ENCODE data around the gene PPP4R1. TPM values are rescaled to one million over a fixed set of nuclear protein-coding genes. Genes with fewer than 3 reads are reported as not detected.

Gene PPP4R1
- total and polyA plus RNA-seq, 8 donors: 13.7 to 55.1 (median 34.8) TPM

DNA sequence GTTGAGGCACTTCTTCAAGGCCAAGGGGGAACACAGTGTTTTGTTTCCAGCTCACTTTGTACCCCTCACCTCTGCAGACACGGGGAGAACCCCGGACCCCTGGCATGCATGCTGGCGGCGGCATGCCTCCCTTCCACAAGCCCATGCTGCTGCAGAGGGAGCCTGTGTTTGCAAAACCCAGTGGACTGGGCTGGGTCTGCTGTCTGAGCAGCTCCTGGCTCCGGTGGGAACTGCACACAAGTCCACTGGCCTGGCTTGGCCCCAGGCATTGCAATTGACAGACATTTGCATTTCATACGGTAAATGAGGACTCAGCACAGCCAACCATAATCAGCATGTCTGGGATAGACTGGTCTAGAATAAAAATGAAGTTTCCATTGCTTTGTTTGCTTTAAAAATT is 76.7 kb downstream of the PPP4R1 start:
- DNase-seq (no peak), FAIRE-seq (no peak)

DNA sequence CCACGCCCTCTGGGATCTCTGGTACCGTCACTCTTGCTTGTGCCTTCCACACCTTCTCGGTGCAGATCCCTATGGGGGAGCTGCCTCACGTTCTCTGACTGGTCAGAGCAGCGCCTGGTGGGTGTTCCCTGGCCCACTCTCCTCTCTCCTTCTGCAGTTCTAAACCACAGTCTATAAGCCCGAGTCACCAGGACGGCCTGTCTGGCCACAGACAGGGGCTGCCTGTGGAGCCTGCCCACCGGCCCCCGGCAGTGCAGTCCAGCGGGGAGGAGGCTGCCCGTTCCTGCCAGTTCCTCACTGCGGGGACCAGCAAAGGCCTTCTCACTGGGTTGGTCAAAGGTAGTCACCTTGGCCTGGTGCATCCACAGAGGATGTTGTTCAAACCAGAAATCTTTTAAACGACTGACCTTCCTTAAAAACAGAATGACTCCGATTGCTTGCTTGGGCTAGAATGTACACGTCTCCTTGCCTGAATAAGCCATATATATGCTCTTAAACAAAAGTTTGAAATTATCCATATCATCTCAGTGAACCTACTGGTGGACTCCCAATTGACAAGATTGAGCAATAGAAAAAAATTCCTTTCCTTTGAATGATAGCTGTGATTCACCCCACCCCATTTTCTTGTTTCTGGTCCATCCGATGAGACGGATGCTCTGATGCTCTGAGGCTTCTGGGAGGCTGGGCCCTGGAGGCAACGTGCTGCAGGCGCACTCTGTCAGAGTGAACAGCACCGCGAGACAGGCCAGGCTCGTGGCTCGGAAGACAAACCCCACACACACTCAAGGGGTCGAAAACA is 77.8 kb downstream of the PPP4R1 start:
- no peaks in the 10 kb centered on the region for H3K9me3 ChIP-seq
- no peaks in the 10 kb centered on the region for H3K4me1 ChIP-seq
- no peak overlapping the region for H3K4me3 ChIP-seq
- no peaks in the 10 kb centered on the region for H3K27me3 ChIP-seq
- no peak for ATAC-seq
- WGBS, 2 donors: 94 to 95% methylated on average over 18 to 19 of the region's 24 CpGs
- intact Hi-C loops (cut with DNase I): no loop called here
- FAIRE-seq: no peak
- TF ChIP-seq, protein P1, sequence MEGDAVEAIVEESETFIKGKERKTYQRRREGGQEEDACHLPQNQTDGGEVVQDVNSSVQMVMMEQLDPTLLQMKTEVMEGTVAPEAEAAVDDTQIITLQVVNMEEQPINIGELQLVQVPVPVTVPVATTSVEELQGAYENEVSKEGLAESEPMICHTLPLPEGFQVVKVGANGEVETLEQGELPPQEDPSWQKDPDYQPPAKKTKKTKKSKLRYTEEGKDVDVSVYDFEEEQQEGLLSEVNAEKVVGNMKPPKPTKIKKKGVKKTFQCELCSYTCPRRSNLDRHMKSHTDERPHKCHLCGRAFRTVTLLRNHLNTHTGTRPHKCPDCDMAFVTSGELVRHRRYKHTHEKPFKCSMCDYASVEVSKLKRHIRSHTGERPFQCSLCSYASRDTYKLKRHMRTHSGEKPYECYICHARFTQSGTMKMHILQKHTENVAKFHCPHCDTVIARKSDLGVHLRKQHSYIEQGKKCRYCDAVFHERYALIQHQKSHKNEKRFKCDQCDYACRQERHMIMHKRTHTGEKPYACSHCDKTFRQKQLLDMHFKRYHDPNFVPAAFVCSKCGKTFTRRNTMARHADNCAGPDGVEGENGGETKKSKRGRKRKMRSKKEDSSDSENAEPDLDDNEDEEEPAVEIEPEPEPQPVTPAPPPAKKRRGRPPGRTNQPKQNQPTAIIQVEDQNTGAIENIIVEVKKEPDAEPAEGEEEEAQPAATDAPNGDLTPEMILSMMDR (IDR thresholded peaks at IDR 0.05): no peak
- no peak overlapping the region for H3K27ac ChIP-seq
- H3K36me3 ChIP-seq: peaks cover 0 to 32% (median 9%) of the 10 kb centered on the region in 3 donors
- DNase-seq: no peak

More for the DNA sequence above, 76.7 kb downstream of the PPP4R1 start:
- WGBS, 2 donors: 69 to 74% methylated on average over 6 of the region's 6 CpGs
- Histone ChIP-seq H3K27me3 (no peaks in the 10 kb centered on the region), H3K4me3 (no peak overlapping the region), H3K4me1 (no peaks in the 10 kb centered on the region), H3K27ac (no peak overlapping the region), H3K9me3 (no peaks in the 10 kb centered on the region), H3K36me3 (peaks cover 0 to 32% (median 6%) of the 10 kb centered on the region in 3 donors)
- intact Hi-C loops (cut with DNase I): no loop called here
- no peak for ATAC-seq
- TF ChIP-seq, protein P1 (IDR thresholded peaks at IDR 0.05): no peak

DNA sequence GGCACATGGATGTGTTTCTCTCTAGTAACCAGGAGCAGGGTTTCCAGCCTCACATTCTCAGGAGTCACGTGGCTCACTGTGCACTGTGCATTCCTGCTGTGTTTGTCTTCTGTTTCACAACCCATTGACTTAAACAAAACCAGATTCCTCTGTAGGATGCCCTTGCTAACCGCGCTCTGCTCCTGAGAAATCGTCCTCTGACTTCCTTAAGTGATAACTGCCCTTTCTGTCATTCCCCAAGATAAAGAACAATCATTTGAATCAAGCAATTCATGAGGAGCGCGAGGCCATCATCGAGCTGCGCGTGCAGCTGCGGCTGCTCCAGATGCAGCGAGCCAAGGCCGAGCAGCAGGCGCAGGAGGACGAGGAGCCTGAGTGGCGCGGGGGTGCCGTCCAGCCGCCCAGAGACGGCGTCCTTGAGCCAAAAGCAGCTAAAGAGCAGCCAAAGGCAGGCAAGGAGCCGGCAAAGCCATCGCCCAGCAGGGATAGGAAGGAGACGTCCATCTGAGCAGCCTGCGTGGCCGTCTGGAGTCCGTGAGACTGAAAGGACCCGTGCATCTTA is 78.8 kb downstream of the PPP4R1 start:
- no peak overlapping the region for H3K4me3 ChIP-seq
- no peak for DNase-seq

DNA sequence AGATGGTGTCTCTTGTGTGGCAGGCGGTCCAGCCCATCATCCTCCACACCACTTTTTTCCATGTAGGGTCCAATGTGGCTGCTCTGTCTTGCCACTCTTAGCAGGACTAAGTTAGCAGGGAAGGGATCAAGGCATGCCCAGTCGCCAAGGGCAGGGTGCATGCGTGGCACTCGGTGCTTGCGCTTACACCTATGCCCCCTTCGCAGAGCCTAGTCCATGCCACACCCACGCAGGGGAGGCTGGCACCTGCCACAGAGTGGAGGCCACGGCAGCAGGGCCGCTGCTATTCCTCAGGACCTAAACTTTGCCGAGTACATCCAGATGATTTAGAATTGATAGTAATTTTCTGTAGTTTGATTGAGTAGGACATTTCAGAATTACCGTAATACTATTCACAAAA is 79.5 kb downstream of the PPP4R1 start:
- no peaks in the 10 kb centered on the region for H3K4me1 ChIP-seq
- TF ChIP-seq, protein P1 (IDR thresholded peaks at IDR 0.05): no peak
- FAIRE-seq (no peak), DNase-seq (no peak), ATAC-seq (no peak)
- H3K27ac ChIP-seq: no peak overlapping the region
- H3K27me3 ChIP-seq: no peaks in the 10 kb centered on the region
- intact Hi-C loops (cut with DNase I): no loop called here
- 92 to 96% methylated on average over 11 of the region's 11 CpGs for WGBS, 2 donors
- H3K9me3 ChIP-seq: no peaks in the 10 kb centered on the region
- peaks cover 0 to 32% (median 10%) of the 10 kb centered on the region in 3 donors for H3K36me3 ChIP-seq
- H3K4me3 ChIP-seq: no peak overlapping the region

More for the DNA sequence above, 78.8 kb downstream of the PPP4R1 start:
- FAIRE-seq (no peak), ATAC-seq (no peak)
- intact Hi-C loops (cut with DNase I): no loop called here
- 86 to 91% methylated on average over 27 of the region's 27 CpGs for WGBS, 2 donors
- Histone ChIP-seq H3K27ac (no peak overlapping the region), H3K9me3 (no peaks in the 10 kb centered on the region), H3K36me3 (peaks cover 0 to 32% (median 10%) of the 10 kb centered on the region in 3 donors), H3K4me1 (no peaks in the 10 kb centered on the region), H3K27me3 (no peaks in the 10 kb centered on the region)
- TF ChIP-seq, protein P1 (IDR thresholded peaks at IDR 0.05): no peak

All from pancreas (tissue), 10 donors.